ENCODE results near the gene TGOLN2. TPM values are rescaled to one million over a fixed set of nuclear protein-coding genes. Genes with fewer than 3 reads are reported as not detected.

TGOLN2 gene
- total RNA-seq, result 100 to 1,000 TPM; 220 to 296 (median 250) TPM

GRCh38 chr2:85327822-85328617 is at the start of gene TGOLN2:
TGOLN2 (minus strand) TSS chr2:85327989; CDS start chr2:85327962, 27 bp downstream.
- H3K27me3 ChIP-seq, result no peaks in the 10 kb centered on the region
- H3K36me3 ChIP-seq, result peaks cover 0 to 17% (median 0%) of the 10 kb centered on the region in 3 donors
- no peaks in the 10 kb centered on the region for H3K9me3 ChIP-seq
- H3K27ac ChIP-seq, result peak within 1 kb of the TSS; percentile 93 to 99 (median 96)
- peak in 3 of 6 experiments; percentile 5 to 43 (median 21) for TF ChIP-seq CTCF (IDR thresholded peaks at IDR 0.05)
- peak; percentile 99 to 100 for TF ChIP-seq POLR2A (IDR thresholded peaks at IDR 0.05)
- DNase-seq, result peak; percentile 95 to 97 (median 96)
- peak within 1 kb of the TSS; percentile 75 to 87 (median 83) for H3K4me3 ChIP-seq
- H3K4me1 ChIP-seq, result peaks cover 0 to 34% (median 13%) of the 10 kb centered on the region in 4 donors

- TF ChIP-seq POLR2A (IDR thresholded peaks at IDR 0.05) (no peak), CTCF (IDR thresholded peaks at IDR 0.05) (no peak)
- H3K4me3 ChIP-seq, result no peak overlapping the region
- no peaks in the 10 kb centered on the region for H3K9me3 ChIP-seq
- H3K4me1 ChIP-seq, result no peaks in the 10 kb centered on the region
- H3K27ac ChIP-seq, result no peak overlapping the region
- peak in 1 of 3 donors; percentile 31 for DNase-seq
- H3K27me3 ChIP-seq, result no peaks in the 10 kb centered on the region
- peaks cover 0 to 53% (median 0%) of the 10 kb centered on the region in 3 donors for H3K36me3 ChIP-seq
Observed at GRCh38 chr2:85377083-85377482, 49.3 kb upstream of the TGOLN2 start.

- H3K36me3 ChIP-seq, result peaks cover 0 to 57% (median 0%) of the 10 kb centered on the region in 3 donors
- no peaks in the 10 kb centered on the region for H3K9me3 ChIP-seq
- H3K27me3 ChIP-seq, result no peaks in the 10 kb centered on the region
- no peaks in the 10 kb centered on the region for H3K4me1 ChIP-seq
- H3K27ac ChIP-seq, result no peak overlapping the region
- DNase-seq, result peak in 1 of 3 donors; percentile 26
- no peak overlapping the region for H3K4me3 ChIP-seq
- TF ChIP-seq POLR2A (IDR thresholded peaks at IDR 0.05) (no peak), CTCF (IDR thresholded peaks at IDR 0.05) (no peak)
Observed at GRCh38 chr2:85376291-85377065, 48.7 kb upstream of the TGOLN2 start.

GRCh38 chr2:85371045-85371444 is 43.3 kb upstream of the TGOLN2 start:
- Histone ChIP-seq H3K36me3 (peaks cover 0 to 37% (median 0%) of the 10 kb centered on the region in 3 donors), H3K9me3 (no peaks in the 10 kb centered on the region), H3K4me3 (no peak overlapping the region), H3K27me3 (no peaks in the 10 kb centered on the region), H3K4me1 (no peaks in the 10 kb centered on the region), H3K27ac (no peak overlapping the region)
- DNase-seq, result peak in 1 of 3 donors; percentile 39
- TF ChIP-seq CTCF (IDR thresholded peaks at IDR 0.05) (no peak), POLR2A (IDR thresholded peaks at IDR 0.05) (no peak)

GRCh38 chr2:85369500-85369899 is 41.7 kb upstream of the TGOLN2 start:
- TF ChIP-seq POLR2A (IDR thresholded peaks at IDR 0.05), result no peak
- no peak for TF ChIP-seq CTCF (IDR thresholded peaks at IDR 0.05)
- peak in 1 of 3 donors; percentile 39 for DNase-seq
- no peaks in the 10 kb centered on the region for H3K9me3 ChIP-seq
- H3K27ac ChIP-seq, result no peak overlapping the region
- peaks cover 0 to 37% (median 0%) of the 10 kb centered on the region in 3 donors for H3K36me3 ChIP-seq
- no peaks in the 10 kb centered on the region for H3K27me3 ChIP-seq
- no peaks in the 10 kb centered on the region for H3K4me1 ChIP-seq
- no peak overlapping the region for H3K4me3 ChIP-seq
